Liver (tissue), 9 donors: ENCODE measurements around the gene CCDC200. TPM values are rescaled to one million over a fixed set of nuclear protein-coding genes. Genes with fewer than 3 reads are reported as not detected.
"Not testable (repeated sequence)": the region's sequence is repeated elsewhere in the genome, so short reads cannot be mapped to it uniquely, and the experiment has no call there.

Experiments
- DNase-seq: peaks from one replicate; pipeline ENCODE4 v3.0.0-alpha.2; 2017; ENCODE audit warnings: low spot score
- H3K27ac ChIP-seq, 2 donors: one replicate each; pipeline ENCODE4 v1.7.0; 2013; ENCODE audit warnings: inconsistent platforms in 2 of 2, low read length in 2 of 2, control low read depth in 1 of 2, low read depth in 1 of 2, mild to moderate bottlenecking in 1 of 2
- H3K27me3 ChIP-seq, 4 donors: one replicate each; pipeline versions ENCODE4 v1.6.1 to v1.7.0; 2013; ENCODE audit warnings: low read length in 3 of 4, inconsistent platforms in 1 of 4, mild to moderate bottlenecking in 1 of 4, moderate library complexity in 1 of 4; ENCODE audit not compliant: control insufficient read depth in 4 of 4, insufficient read depth in 4 of 4
- H3K36me3 ChIP-seq, 4 donors: one replicate each; pipeline versions ENCODE4 v1.6.1 to v1.7.0; 2013; ENCODE audit warnings: low read length in 3 of 4, mild to moderate bottlenecking in 3 of 4, low read depth in 1 of 4, moderate library complexity in 1 of 4; ENCODE audit not compliant: control insufficient read depth in 4 of 4, insufficient read depth in 3 of 4
- H3K4me1 ChIP-seq, 4 donors: one replicate each; pipeline versions ENCODE4 v1.6.1 to v1.7.0; 2013; ENCODE audit warnings: low read length in 3 of 4, mild to moderate bottlenecking in 3 of 4, moderate library complexity in 1 of 4; ENCODE audit not compliant: control insufficient read depth in 4 of 4, insufficient read depth in 4 of 4
- H3K4me3 ChIP-seq, 3 donors: one replicate each; pipeline versions ENCODE4 v1.6.1 to v1.7.0; 2013; ENCODE audit warnings: low read length in 3 of 3, control low read depth in 1 of 3, low read depth in 1 of 3, mild to moderate bottlenecking in 1 of 3
- H3K9ac ChIP-seq, 2 donors: one replicate each; pipeline ENCODE4 v1.7.0; 2013; ENCODE audit warnings: low read length in 2 of 2, mild to moderate bottlenecking in 2 of 2, moderate library complexity in 2 of 2, control low read depth in 1 of 2, low read depth in 1 of 2
- H3K9me3 ChIP-seq, 4 donors: one replicate each; pipeline versions ENCODE4 v1.6.1 to v1.7.0; 2013; ENCODE audit warnings: low read length in 3 of 4; ENCODE audit not compliant: control insufficient read depth in 4 of 4
- WGBS: extraction: QIAGEN DNeasy Blood & Tissue Kit; methylation state at CpG from one replicate; pipeline ENCODE4 v1.1.7; 2013; 5-methylcytosine and 5-hydroxymethylcytosine counted together
- polyA plus RNA-seq, 2 donors: library from polyadenylated mRNA; stranded (reverse) in 1 of 2; unstranded in 1 of 2; fragments of 200-250 nt in 1 of 2; fragments of >200 nt in 1 of 2; fragmentation: Nextera tagmentation in 1 of 2; extraction: Ambion mirVana in 1 of 2; gene quantifications; one replicate each; pipeline versions ENCODE4 v1.2.1 to v1.2.3, GENCODE V29; 2013 to 2015
- total RNA-seq, 2 donors: library from RNA; depleted of rRNA; stranded (reverse); fragments of >200 nt; gene quantifications; one replicate each; pipeline ENCODE4 v1.2.3, GENCODE V29; 2014
- donor health status: healthy.
- donor health status: healthy.
- donor health status: healthy.
- donor health status: healthy.
- donor health status: healthy.

CCDC200 gene
- not detected for total RNA-seq
- polyA plus RNA-seq = 1 to 10 TPM in 1 of 2 donors, not detected in 1; 1.3 TPM

- not testable (repeated sequence) for DNase-seq, H3K36me3 ChIP-seq
Observed at GRCh38 chr17:43228020-43228782, at the start of gene CCDC200. TSS of gene CCDC200 (minus strand) at chr17:43228623. CDS start at chr17:43228554, 69 bp downstream.

GRCh38 chr17:43272914-43273313 is 44.5 kb upstream of the CCDC200 start:
- not testable (repeated sequence) for H3K9ac ChIP-seq, H3K36me3 ChIP-seq, H3K27me3 ChIP-seq, H3K4me3 ChIP-seq, H3K9me3 ChIP-seq, H3K27ac ChIP-seq, H3K4me1 ChIP-seq, DNase-seq
- no CpG with 5 or more reads among the region's 30 CpGs for WGBS

More at GRCh38 chr17:43228020-43228782, at the start of gene CCDC200:
- no CpG with 5 or more reads among the region's 7 CpGs for WGBS
- not testable (repeated sequence) for H3K9me3 ChIP-seq, H3K9ac ChIP-seq, H3K4me1 ChIP-seq, H3K27me3 ChIP-seq, H3K4me3 ChIP-seq, H3K27ac ChIP-seq

DNA sequence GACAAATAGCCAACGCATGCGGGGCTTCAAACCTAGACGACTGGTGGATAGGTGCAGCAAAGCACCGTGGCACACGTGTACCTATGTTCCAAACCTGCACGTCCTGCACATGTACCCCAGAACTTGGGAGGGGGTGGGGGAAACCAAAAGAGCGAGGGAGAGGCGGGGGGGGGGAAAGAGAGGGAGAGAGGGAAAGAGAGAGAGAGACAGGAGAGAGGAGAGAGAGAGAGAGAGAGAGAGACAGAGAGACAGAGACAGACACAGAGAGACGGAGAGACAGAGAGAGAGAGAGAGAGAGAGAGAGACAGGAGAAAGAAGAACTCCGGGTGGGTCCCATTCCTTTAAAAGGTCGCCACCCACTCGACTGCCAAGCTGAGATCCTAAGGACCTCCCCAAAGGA is 44.1 kb upstream of the CCDC200 start:
- not testable (repeated sequence) for H3K4me3 ChIP-seq, H3K9me3 ChIP-seq, H3K27me3 ChIP-seq, H3K9ac ChIP-seq, DNase-seq, H3K4me1 ChIP-seq, H3K36me3 ChIP-seq, H3K27ac ChIP-seq
- no CpG with 5 or more reads among the region's 12 CpGs for WGBS

DNA sequence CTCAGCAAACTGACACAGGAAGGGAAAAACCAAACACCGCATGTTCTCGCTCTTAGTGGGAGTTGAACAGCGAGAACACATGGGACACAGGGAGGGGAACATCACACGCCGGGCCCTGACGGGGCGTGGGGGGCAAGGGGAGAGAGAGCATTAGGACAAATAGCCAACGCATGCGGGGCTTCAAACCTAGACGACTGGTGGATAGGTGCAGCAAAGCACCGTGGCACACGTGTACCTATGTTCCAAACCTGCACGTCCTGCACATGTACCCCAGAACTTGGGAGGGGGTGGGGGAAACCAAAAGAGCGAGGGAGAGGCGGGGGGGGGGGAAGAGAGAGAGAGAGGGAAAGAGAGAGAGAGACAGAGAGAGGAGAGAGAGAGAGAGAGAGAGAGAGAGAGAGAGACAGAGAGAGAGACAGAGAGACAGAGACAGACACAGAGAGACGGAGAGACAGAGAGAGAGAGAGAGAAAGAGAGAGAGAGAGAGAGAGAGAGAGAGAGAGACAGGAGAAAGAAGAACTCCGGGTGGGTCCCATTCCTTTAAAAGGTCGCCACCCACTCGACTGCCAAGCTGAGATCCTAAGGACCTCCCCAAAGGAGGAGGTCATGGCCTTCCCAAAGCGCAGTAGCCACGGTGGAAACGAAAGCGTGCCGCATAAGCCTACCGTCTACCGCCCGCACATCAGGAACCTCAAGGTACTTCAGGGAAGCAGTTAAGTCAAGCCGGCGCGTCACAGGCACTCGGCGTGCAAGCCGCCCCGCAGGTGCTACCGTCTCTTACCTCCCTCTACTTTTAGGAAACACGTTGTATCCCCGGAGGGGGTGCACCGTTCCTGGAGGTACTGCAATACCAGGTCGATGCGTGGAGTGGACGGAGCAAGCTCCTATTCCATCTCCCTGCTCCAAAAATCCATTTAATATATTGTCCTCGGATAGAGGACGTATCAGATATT is 42.4 kb upstream of the CCDC200 start:
- H3K36me3 ChIP-seq, H3K9me3 ChIP-seq, H3K27ac ChIP-seq, H3K27me3 ChIP-seq, H3K4me1 ChIP-seq, H3K4me3 ChIP-seq, H3K9ac ChIP-seq, DNase-seq: not testable (repeated sequence)
- WGBS = no CpG with 5 or more reads among the region's 43 CpGs

DNA sequence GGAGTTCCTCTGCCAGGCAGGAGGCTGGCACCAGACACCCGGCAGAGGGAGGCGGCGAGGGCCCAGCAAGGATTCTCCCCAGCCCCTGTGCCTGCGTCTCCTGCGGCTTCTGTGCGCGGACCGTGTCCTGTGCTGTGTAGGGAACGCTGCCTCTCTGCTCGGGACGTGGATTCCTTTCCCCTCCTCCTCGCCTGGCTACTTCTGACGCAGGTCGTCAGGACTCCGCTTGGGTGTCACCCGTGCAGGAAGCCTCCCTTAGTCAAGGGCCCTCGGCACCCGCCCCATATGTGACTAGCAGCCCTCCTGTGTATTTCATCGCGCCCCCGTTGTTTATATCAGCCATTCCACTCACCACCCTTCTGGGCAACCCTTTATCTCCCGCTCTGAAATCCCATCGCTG is 18.0 kb upstream of the CCDC200 start:
- H3K27ac ChIP-seq, H3K36me3 ChIP-seq, H3K9me3 ChIP-seq, H3K4me3 ChIP-seq, H3K9ac ChIP-seq, H3K4me1 ChIP-seq, H3K27me3 ChIP-seq, DNase-seq: not testable (repeated sequence)
- WGBS = 5% methylated on average over 12 of the region's 23 CpGs

DNA sequence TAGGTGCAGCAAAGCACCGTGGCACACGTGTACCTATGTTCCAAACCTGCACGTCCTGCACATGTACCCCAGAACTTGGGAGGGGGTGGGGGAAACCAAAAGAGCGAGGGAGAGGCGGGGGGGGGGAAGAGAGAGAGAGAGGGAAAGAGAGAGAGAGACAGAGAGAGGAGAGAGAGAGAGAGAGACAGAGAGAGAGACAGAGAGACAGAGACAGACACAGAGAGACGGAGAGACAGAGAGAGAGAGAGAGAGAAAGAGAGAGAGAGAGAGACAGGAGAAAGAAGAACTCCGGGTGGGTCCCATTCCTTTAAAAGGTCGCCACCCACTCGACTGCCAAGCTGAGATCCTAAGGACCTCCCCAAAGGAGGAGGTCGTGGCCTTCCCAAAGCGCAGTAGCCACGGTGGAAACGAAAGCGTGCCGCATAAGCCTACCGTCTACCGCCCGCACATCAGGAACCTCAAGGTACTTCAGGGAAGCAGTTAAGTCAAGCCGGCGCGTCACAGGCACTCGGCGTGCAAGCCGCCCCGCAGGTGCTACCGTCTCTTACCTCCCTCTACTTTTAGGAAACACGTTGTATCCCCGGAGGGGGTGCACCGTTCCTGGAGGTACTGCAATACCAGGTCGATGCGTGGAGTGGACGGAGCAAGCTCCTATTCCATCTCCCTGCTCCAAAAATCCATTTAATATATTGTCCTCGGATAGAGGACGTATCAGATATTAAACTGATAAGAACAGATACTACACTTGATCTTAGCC is 12.4 kb upstream of the CCDC200 start:
- H3K9ac ChIP-seq, H3K27me3 ChIP-seq, H3K36me3 ChIP-seq, H3K27ac ChIP-seq, H3K4me3 ChIP-seq, H3K4me1 ChIP-seq, DNase-seq, H3K9me3 ChIP-seq: not testable (repeated sequence)
- WGBS = no CpG with 5 or more reads among the region's 34 CpGs

GRCh38 chr17:43239597-43239996 is 11.2 kb upstream of the CCDC200 start:
- H3K9ac ChIP-seq, H3K4me3 ChIP-seq, H3K4me1 ChIP-seq, H3K27me3 ChIP-seq, DNase-seq, H3K9me3 ChIP-seq, H3K36me3 ChIP-seq, H3K27ac ChIP-seq: not testable (repeated sequence)
- no CpG with 5 or more reads among the region's 26 CpGs for WGBS

- H3K36me3 ChIP-seq, H3K27ac ChIP-seq, H3K4me1 ChIP-seq, H3K4me3 ChIP-seq, H3K9me3 ChIP-seq, H3K27me3 ChIP-seq, H3K9ac ChIP-seq, DNase-seq: not testable (repeated sequence)
- no CpG with 5 or more reads among the region's 31 CpGs for WGBS
Observed at GRCh38 chr17:43233877-43234276, 5.5 kb upstream of the CCDC200 start, which contains the start of gene RNU2-1. TSS of gene RNU2-1 (minus strand) at chr17:43233977.
